Stimulated activated CD8-positive, alpha-beta memory T cell treated with anti-CD3 and anti-CD28 coated beads, Interleukin-4, amount 100 ng/mL, for 48 hours (primary cell): ENCODE measurements around the gene CYP4A22.
"Not testable (repeated sequence)": the region's sequence is repeated elsewhere in the genome, so short reads cannot be mapped to it uniquely, and the experiment has no call there.

Experiments used
- DNase-seq: peaks from one replicate; pipeline ENCODE4 v3.0.0-alpha.2; 2020

CYP4A22 gene

DNA sequence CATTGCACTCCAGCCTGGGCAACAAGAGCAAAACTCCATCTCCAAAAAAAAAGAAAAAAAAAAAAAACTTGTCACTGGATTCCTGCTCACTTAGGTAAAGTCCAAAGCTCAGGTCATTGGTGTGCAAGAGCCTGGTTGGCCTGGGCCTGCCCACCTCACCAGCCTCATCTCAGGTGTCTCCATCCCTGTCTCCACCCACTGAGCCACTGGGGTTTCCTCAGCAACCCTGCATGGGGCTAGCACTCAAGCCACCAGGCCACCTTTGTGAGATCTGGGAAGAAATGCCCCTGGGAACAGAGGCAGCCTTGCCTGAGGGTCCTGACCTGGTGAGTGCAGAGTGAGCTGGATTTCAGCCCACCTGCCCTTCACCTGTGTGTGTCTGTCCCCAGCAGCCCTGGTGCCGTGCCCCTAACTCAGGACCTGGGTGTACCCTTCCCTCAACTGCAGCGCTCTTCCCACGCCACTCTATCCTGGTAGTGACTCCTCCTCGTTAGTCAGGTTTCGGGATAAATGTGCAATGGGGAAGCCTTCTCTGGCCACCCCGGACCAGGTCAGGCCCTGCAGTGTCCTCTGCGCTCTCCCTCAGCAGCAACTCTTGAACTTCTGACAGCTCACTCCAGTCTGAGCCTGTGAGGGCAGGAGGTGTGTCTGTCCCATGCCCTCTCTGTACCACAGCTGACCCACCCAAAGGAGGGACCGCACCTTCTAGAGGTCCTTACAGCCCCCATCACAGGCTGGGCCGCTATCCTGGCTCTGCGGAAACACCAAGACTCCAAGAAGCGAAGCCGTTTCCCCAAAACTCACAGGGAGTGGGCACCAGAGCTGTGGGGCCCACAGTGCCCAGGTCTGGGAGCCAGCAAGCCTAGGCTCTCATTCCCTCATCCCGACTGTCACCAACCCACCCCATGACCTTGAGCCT, 49.3 kb downstream of the CYP4A22 start:
- DNase-seq = no peak

DNA sequence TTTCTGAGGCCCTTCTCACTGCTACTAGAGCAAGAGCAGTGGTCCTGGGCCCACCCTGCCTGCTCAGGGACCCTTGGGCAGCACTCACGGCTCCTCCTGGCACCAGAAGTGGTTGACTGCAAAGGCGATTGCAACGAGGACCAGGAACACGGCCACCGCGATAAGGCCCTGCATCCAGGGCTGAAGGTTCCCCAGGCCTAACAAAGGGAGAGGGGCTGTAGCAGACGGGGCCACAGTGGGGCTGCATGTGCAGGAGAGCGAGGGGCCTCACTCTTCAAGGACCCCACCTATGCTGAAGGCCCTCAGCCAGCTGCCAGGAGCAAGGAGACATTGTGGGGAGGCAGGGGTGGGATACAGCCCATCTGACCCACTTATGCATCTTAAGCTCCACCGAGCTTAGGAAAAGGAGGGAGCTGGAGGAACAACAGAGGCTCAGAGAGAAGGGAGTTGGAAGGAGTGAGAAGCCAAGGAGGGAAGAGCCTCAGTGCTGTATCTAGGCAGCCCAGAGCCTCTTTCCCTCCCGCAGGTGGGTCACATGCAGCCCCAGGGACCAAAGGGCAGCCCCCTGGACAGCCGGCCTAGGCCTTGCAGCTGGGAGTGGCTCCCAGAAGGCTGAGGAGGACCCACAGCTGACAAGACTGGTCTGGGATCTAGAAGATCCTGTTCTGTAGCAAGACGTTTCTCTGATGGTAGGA, 50.1 kb downstream of the CYP4A22 start:
- peak; percentile 17 for DNase-seq

DNA sequence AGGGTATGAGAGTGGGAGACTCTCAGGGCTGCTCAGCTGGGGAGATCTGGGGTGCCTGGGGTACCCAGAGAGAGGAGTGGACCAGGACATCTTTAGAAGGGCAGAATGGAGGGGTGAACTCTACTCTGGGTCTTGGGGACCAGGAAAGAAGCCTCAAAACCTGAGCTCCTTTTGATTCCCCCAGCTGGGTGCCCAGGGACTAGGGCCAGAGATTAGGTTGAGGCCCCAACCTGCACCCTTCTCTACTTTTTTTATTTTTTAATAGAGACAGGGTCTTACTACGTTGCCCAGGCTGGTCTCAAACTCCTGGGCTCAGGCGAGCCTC, 50.6 kb downstream of the CYP4A22 start:
- no peak for DNase-seq

DNA sequence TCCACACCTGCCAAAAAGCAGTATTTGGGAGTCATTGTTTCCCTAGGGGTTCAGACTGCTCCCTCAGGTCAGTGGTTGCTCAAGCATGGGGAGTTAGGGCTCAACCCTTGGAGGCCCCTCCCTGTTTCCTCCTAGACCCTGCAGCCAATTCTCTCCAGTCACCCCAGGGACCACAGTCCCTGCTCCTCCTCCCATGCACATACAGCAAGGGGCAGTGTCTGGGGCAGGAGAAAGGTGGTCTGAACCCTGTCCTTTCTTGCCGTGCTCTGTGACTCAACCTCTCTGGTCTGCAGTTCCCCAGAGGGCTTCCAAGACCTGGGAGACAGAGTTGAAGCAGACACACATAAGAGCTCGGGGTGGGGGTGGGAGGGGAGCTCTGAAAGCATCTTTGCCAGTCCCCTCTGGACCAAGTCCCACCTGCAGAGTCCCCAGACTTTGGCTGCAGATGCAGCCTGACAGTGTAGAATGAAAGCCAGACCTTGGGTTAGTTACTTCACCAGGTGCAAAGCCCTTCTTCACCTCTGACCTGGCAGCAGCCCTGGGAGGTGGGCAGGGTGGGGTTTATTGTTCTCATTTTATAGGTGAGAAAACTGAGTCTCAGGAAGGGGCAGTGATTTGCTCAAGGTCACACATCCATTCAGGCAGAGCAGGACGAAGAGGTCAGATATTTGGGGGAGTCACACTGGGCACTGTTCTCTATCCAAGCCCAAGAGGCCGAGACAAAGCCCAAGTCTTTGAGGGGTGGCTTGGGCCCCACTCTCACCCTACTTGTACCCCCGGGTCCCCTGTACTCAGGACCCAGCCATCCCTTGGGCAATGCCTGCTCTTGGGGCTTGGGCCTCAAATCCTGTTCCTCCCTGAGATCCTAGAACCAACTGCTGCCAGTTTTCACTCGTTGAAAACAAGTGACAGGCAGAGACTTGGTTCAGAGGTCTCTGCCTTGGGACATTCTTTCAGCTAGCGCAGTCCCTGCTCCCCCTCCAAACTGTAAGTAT, 51.8 kb downstream of the CYP4A22 start:
- peak; percentile 16 for DNase-seq

DNA sequence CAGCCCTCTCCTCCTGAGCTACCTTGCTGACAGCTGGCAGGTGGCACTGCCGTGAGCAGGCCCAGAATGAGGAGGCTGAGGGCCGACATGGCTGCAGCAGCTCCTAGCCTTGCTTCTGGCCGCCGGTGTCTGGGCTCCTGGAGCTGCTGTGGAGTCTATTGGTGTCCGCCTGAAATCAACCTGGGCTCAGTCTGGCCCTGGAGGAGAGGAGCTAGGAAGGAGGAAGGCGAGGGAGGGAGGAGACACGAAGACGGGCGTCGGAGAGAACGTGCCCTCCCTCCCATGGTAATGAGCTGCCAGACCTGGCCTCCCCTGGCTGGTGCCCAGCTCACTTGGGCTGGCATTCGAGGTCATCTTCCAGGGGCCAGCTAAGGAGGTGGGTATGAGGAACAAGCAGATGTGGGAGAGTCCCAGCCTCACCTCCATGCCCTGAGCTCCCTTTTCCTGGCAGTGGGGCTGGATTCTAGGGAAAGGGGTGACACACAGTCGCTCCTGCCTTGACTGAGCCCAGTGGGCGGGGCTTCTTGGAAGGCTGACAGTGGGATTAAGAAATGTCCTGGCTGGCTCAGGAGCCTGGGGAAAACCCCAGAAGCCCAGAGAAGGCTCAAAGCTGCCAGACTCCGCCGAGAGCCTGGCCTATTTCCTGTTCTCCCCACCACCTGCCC, 52.7 kb downstream of the CYP4A22 start, which contains the start of gene PDZK1IP1:
Gene PDZK1IP1 (minus strand): TSS at position 193 of the 665 bp plus-strand sequence. CDS start 104 bp downstream, at position 89.
- DNase-seq = peak; percentile 14

- peak; percentile 14 for DNase-seq
These were observed 53.2 kb downstream of the CYP4A22 start for GRCh38 chr1:47190509-47190855.

- peak; percentile 12 for DNase-seq
These were observed 53.6 kb downstream of the CYP4A22 start for GRCh38 chr1:47190857-47191256.

DNA sequence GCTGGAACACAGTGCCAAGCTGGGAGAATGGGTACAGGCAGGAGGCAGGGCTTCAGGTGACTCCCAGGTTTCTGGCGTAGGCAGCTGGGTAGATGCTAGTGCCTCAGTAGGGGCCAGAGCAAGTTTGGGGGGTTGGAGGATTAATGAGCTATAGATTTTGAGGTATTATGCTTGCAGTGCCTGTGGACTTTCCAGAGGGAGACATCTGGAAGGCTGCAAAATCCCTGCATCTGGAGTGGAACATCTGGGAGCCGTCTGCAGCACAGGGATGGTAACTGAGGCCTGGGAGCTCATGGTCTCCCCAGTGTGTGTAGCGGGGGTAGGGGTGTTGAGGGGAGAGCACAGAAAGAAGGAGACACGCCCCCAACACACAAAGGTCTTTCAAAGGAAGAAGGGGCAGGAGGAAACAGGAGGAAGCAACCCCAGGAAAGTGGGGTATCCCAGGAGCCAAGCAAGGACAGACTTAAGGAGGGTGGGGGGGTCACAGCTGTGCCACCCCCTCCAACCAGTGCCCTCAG, 54.8 kb downstream of the CYP4A22 start:
- DNase-seq = no peak

DNA sequence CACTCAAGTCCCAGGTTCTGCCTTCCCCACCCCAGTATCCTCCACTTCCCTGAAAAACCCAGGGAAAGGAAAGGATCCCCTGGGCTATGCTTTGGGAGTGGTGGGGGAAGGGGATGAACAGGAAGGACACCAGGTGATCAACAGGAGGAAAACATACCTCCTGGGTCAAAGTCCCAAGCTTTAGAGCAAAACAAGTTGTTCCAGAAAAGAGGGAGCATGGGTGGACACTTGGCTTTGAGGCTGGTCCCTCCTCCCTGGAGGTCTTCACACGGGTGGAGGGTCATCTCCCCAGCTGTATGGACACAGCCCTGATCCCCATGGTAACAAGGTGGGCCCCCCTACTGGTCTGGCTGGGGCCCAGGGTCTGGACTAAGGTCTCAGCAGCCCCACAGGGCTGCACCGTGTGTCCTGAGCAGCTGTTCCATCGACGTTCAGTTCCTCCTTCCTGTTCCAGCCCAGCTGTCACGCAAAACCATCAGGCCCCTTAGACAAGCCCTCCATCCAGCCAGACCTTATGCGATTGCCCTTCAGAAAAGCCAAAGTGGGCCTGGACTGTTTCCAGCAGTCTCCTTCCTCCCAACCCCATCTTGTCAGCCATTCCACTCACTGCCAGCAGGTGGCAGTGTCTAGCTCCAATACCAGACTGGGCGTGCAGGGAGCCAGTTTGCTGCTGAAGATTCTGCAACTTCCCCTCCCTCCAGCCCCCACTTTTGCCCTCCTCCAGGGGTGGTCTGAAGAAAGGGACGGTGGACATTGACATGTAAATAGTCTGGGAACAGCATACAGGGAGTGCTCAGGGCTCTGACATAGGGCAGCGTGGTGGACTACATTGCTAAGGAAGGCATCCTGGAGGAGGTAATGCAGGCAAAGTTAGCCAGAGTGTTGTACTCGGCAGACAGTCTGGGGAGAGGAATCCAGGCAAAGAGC, 55.5 kb downstream of the CYP4A22 start:
- DNase-seq = peak; percentile 83

DNA sequence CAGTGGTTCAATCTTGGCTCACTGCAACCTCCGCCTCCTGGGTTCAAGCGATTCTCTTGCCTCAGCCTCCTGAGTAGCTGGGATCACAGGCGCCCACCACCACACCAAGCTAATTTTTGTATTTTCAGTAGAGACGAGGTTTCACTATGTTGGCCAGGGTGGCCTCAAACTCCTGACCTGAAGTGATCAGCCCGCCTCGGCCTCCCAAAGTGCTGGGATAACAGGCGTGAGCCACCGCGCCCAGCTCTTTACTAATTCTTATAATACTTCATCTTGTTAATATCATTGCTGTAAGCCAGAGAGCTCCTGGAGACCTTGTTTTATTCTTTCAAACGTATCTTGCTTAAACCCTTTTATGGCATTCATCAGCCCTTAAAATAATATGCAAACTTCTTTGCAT, 56.3 kb downstream of the CYP4A22 start:
- peak; percentile 14 for DNase-seq

DNA sequence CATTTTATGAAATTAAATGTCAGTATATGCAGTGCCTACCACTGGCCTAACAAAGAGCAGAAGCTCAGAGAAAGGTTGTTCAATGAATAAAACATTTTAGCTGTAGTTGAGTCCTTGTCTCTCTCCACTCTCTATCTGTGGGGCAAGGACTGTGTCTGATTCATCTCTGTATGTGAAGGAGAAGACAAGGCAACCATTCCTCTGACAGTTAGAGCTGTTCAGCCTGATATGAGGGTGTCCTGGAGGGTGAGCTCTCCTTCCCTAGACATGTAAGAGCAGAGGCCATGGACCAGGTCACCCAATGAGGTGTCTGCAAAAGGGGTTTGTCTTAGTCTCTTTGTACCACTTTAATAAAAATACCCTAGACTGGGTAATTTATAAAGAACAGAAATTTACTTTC, 57.1 kb downstream of the CYP4A22 start:
- peak; percentile 8 for DNase-seq

GRCh38 chr1:47195981-47196380, 58.7 kb downstream of the CYP4A22 start:
- DNase-seq = not testable (repeated sequence)

DNA sequence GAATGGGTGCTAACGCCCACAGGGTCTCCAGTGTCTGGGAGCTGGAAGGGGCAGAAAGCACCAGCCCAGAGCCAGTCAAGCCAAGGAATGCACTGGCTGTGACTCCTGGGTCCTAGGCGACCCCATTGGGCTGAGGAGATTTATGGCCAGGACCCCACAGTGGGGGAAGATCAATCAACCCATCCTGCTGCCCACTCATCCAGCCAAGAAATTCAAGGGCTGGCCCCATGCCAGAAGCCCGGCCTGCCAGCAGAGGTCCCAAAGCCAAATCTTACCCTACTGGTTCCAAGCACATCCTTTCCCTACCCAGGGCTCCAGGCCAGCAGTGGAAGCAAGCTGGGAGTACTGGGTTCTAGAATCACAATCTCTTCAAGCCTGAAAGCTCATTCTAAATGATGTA, 59.4 kb downstream of the CYP4A22 start:
- no peak for DNase-seq

DNA sequence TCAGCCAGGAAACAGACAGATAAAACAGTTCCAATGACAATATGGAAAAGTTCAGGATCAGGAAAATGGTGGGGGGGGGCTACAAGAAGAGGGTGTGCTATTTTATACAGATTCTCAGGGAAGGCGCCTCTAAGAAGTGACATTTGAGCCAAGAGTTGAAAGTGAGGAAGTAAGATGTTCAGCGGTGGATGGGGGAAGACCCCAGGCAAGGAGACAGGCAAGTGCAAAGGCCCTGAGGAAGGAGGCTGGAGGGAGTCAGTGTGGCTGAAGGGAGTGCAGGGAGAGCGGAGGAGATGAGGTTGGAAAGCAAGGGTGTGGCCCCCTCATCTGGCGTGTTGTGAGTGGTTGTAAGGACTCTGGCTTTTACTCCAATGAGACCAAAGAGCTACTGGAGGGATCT, 61.0 kb downstream of the CYP4A22 start:
- DNase-seq = no peak
